HEK293 (cell line): Measurements from ENCODE around the gene HSPE1.
"Not testable (repeated sequence)": the region's sequence is repeated elsewhere in the genome, so short reads cannot be mapped to it uniquely, and the experiment has no call there.

Experiments
- CTCF ChIA-PET: fragments of 350-600 bp; formaldehyde crosslinking; extraction: SDS; loops from one replicate; lab custom pipeline; 2021; ENCODE audit warnings: antibody characterized with exemption; lab: Yijun Ruan, JAX
- POLR2A ChIA-PET: fragments of 300-600 bp; formaldehyde crosslinking; extraction: SDS; loops from one replicate; lab custom pipeline; 2020; ENCODE audit warnings: antibody characterized with exemption, inconsistent platforms; lab: Yijun Ruan, JAX
- H3K27ac ChIP-seq: fragments of 200-500 bp; sonication (Bioruptor generic); 2 replicates; pipeline ENCODE4 v1.5.1; 2014; ENCODE audit warnings: low read depth, low read length, control low read depth, inconsistent platforms; ENCODE audit errors: extremely low read depth
- H3K36me3 ChIP-seq, 2 experiments: fragments of 200-500 bp in 1 of 2; sonication (Bioruptor generic) in 1 of 2; 1 replicate in 1 of 2; 2 replicates in 1 of 2; pipeline ENCODE4 v1.5.1; 2014 to 2017; ENCODE audit warnings: inconsistent platforms in 2 of 2, low read length in 2 of 2; ENCODE audit not compliant: control insufficient read depth in 2 of 2, insufficient read depth in 1 of 2
- H3K4me1 ChIP-seq: fragments of 200-500 bp; sonication (Bioruptor generic); 2 replicates; pipeline ENCODE4 v1.5.1; 2014; ENCODE audit warnings: mild to moderate bottlenecking, low read length, inconsistent platforms; ENCODE audit not compliant: control insufficient read depth, insufficient read depth
- H3K4me3 ChIP-seq: 2 replicates; pipeline ENCODE4 v1.5.1; 2011; ENCODE audit warnings: low read depth, mild to moderate bottlenecking, control low read depth, low read length, moderate library complexity
- H3K9me3 ChIP-seq: fragments of 200-500 bp; sonication (Bioruptor generic); 2 replicates; pipeline ENCODE4 v1.5.1; 2014; ENCODE audit warnings: low read depth, low read length, inconsistent platforms; ENCODE audit not compliant: control insufficient read depth, insufficient read depth
- BCL11A ChIP-seq: fragments of 450-650 bp; formaldehyde crosslinking; IDR thresholded peaks from 2 replicates; pipeline ENCODE4 v1.5.1; 2016; ENCODE audit warnings: low read depth, missing biosample characterization, missing genetic modification characterization
- SCRT1 ChIP-seq: fragments of 450-650 bp; formaldehyde crosslinking; IDR thresholded peaks from 2 replicates; pipeline ENCODE4 v1.5.1; 2016; ENCODE audit warnings: missing biosample characterization, missing genetic modification characterization, borderline replicate concordance
- ZBTB17 ChIP-seq: fragments of 450-650 bp; formaldehyde crosslinking; IDR thresholded peaks from 2 replicates; pipeline ENCODE4 v1.5.1; 2016; ENCODE audit warnings: missing biosample characterization, missing genetic modification characterization
- ZIC2 ChIP-seq: fragments of 450-650 bp; formaldehyde crosslinking; IDR thresholded peaks from 2 replicates; pipeline ENCODE4 v1.5.1; 2016; ENCODE audit warnings: missing biosample characterization, missing genetic modification characterization
- ZNF112 ChIP-seq: fragments of 450-650 bp; formaldehyde crosslinking; IDR thresholded peaks from 2 replicates; pipeline ENCODE4 v1.5.0; 2017; ENCODE audit warnings: missing biosample characterization, missing genetic modification characterization
- ZNF211 ChIP-seq: fragments of 450-650 bp; formaldehyde crosslinking; IDR thresholded peaks from 2 replicates; pipeline ENCODE4 v1.5.1; 2016; ENCODE audit warnings: low read depth, missing biosample characterization, missing genetic modification characterization
- ZNF221 ChIP-seq: fragments of 450-650 bp; formaldehyde crosslinking; IDR thresholded peaks from 2 replicates; pipeline ENCODE4 v1.5.1; 2017; ENCODE audit warnings: missing biosample characterization, missing genetic modification characterization, borderline replicate concordance
- ZNF266 ChIP-seq: fragments of 450-650 bp; formaldehyde crosslinking; IDR thresholded peaks from 2 replicates; pipeline ENCODE4 v1.5.1; 2016; ENCODE audit warnings: missing biosample characterization, missing genetic modification characterization, low read depth
- ZNF529 ChIP-seq: fragments of 450-650 bp; formaldehyde crosslinking; IDR thresholded peaks from 2 replicates; pipeline ENCODE4 v1.5.1; 2017; ENCODE audit warnings: missing genetic modification characterization, missing biosample characterization; ENCODE audit not compliant: insufficient replicate concordance
- ZNF544 ChIP-seq: fragments of 450-650 bp; formaldehyde crosslinking; IDR thresholded peaks from 2 replicates; pipeline ENCODE4 v1.5.0; 2017; ENCODE audit warnings: missing biosample characterization, missing genetic modification characterization
- ZNF561 ChIP-seq: fragments of 450-650 bp; IDR thresholded peaks from 2 replicates; pipeline ENCODE4 v1.5.1; 2018; ENCODE audit warnings: missing biosample characterization, missing genetic modification characterization, borderline replicate concordance
- ZNF658 ChIP-seq: fragments of 450-650 bp; formaldehyde crosslinking; IDR thresholded peaks from 2 replicates; pipeline ENCODE4; 2016; ENCODE audit warnings: missing biosample characterization, missing genetic modification characterization
- ZNF660 ChIP-seq: fragments of 450-650 bp; IDR thresholded peaks from 2 replicates; pipeline ENCODE4 v1.5.1; 2018; ENCODE audit warnings: missing biosample characterization, mild to moderate bottlenecking, missing genetic modification characterization
- ZNF677 ChIP-seq: fragments of 450-650 bp; IDR thresholded peaks from 2 replicates; pipeline ENCODE4 v1.5.0; 2018; ENCODE audit warnings: missing biosample characterization, mild to moderate bottlenecking, missing genetic modification characterization, moderate library complexity
- ZNF777 ChIP-seq: fragments of 450-650 bp; formaldehyde crosslinking; IDR thresholded peaks from 2 replicates; pipeline ENCODE4 v1.5.1; 2017; ENCODE audit warnings: missing biosample characterization, missing genetic modification characterization, borderline replicate concordance
- ZNF785 ChIP-seq: fragments of 450-650 bp; formaldehyde crosslinking; IDR thresholded peaks from 2 replicates; pipeline ENCODE4 v1.5.1; 2016; ENCODE audit warnings: missing biosample characterization, missing genetic modification characterization
- ZNF830 ChIP-seq: fragments of 450-650 bp; IDR thresholded peaks from 2 replicates; pipeline ENCODE4 v1.5.0; 2018; ENCODE audit warnings: missing biosample characterization, missing genetic modification characterization, low read depth, mild to moderate bottlenecking, moderate library complexity
- TF ChIP-seq, protein P1 (sequence below): fragments of 450-650 bp; formaldehyde crosslinking; IDR thresholded peaks from 2 replicates; pipeline ENCODE4 v1.5.1; 2016; ENCODE audit warnings: missing biosample characterization, missing genetic modification characterization
- TF ChIP-seq, protein P2 (sequence below): fragments of 450-650 bp; formaldehyde crosslinking; IDR thresholded peaks from 2 replicates; pipeline ENCODE4 v1.5.1; 2016; ENCODE audit warnings: missing biosample characterization, missing genetic modification characterization
- TF ChIP-seq, protein P3 (sequence below): fragments of 450-650 bp; formaldehyde crosslinking; IDR thresholded peaks from 2 replicates; pipeline ENCODE4 v1.5.1; 2016; ENCODE audit warnings: missing biosample characterization, missing genetic modification characterization

The HSPE1 gene

DNA sequence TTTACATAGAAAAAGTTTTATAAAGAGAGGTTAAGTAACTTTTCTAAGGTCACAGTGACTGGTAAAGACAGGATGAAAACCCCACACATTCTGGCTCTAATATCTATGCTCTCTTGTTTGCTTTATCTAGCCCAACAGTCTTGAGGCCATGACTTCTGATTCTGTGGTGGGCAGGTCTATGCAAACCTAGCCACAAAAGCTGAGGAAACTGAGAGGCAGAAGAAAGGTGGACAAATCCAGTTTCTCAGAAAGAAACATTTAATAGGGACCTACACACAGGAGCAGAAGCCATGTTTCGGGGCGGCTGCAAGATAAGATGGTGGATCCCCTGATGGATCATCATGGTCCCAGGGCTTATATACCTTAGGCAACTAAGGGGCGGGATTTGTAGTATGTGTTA, 22.4 kb upstream of the HSPE1 start:
- Histone ChIP-seq H3K27ac (no peak overlapping the region), H3K4me1 (no peaks in the 10 kb centered on the region), H3K36me3 (peaks cover 30 to 54% of the 10 kb centered on the region in 2 experiments), H3K9me3 (no peaks in the 10 kb centered on the region), H3K4me3 (no peak overlapping the region)
- ChIA-PET CTCF (no interaction called here), POLR2A (no interaction called here)
- TF ChIP-seq ZNF211 (tag by site-specific recombination): no peak
- no peak for TF ChIP-seq SCRT1 (tag by site-specific recombination)
- no peak for TF ChIP-seq ZNF529 (tag by site-specific recombination)
- TF ChIP-seq ZBTB17: no peak
- TF ChIP-seq ZNF544 (tag by site-specific recombination): no peak

- no peaks in the 10 kb centered on the region for H3K4me1 ChIP-seq
- H3K4me3 ChIP-seq: no peak overlapping the region
- peaks cover 20 to 34% of the 10 kb centered on the region in 2 experiments for H3K36me3 ChIP-seq
- TF ChIP-seq BCL11A: no peak
- TF ChIP-seq, protein P1, sequence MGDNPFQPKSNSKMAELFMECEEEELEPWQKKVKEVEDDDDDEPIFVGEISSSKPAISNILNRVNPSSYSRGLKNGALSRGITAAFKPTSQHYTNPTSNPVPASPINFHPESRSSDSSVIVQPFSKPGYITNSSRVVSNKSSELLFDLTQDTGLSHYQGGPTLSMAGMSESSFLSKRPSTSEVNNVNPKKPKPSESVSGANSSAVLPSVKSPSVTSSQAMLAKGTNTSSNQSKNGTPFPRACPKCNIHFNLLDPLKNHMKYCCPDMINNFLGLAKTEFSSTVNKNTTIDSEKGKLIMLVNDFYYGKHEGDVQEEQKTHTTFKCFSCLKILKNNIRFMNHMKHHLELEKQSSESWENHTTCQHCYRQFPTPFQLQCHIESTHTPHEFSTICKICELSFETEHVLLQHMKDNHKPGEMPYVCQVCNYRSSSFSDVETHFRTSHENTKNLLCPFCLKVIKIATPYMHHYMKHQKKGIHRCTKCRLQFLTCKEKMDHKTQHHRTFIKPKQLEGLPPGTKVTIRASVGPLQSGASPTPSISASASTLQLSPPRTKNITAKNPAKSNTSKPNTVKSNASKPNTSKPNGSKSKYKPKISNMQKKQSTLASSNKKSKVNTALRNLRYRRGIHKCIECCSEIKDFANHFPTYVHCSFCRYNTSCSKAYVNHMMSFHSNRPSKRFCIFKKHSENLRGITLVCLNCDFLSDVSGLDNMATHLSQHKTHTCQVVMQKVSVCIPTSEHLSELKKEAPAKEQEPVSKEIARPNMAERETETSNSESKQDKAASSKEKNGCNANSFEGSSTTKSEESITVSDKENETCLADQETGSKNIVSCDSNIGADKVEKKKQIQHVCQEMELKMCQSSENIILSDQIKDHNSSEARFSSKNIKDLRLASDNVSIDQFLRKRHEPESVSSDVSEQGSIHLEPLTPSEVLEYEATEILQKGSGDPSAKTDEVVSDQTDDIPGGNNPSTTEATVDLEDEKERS (tag by site-specific recombination): no peak
- no peak for TF ChIP-seq ZIC2 (tag by site-specific recombination)
- TF ChIP-seq, protein P2, sequence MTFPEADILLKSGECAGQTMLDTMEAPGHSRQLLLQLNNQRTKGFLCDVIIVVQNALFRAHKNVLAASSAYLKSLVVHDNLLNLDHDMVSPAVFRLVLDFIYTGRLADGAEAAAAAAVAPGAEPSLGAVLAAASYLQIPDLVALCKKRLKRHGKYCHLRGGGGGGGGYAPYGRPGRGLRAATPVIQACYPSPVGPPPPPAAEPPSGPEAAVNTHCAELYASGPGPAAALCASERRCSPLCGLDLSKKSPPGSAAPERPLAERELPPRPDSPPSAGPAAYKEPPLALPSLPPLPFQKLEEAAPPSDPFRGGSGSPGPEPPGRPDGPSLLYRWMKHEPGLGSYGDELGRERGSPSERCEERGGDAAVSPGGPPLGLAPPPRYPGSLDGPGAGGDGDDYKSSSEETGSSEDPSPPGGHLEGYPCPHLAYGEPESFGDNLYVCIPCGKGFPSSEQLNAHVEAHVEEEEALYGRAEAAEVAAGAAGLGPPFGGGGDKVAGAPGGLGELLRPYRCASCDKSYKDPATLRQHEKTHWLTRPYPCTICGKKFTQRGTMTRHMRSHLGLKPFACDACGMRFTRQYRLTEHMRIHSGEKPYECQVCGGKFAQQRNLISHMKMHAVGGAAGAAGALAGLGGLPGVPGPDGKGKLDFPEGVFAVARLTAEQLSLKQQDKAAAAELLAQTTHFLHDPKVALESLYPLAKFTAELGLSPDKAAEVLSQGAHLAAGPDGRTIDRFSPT: no peak
- TF ChIP-seq ZNF660 (tag by site-specific recombination): no peak
- no peak for TF ChIP-seq ZNF777 (tag by site-specific recombination)
- no peak for TF ChIP-seq ZNF785 (tag by site-specific recombination)
- no peak for TF ChIP-seq ZNF112 (tag by site-specific recombination)
- TF ChIP-seq ZNF677: no peak
- TF ChIP-seq, protein P3, sequence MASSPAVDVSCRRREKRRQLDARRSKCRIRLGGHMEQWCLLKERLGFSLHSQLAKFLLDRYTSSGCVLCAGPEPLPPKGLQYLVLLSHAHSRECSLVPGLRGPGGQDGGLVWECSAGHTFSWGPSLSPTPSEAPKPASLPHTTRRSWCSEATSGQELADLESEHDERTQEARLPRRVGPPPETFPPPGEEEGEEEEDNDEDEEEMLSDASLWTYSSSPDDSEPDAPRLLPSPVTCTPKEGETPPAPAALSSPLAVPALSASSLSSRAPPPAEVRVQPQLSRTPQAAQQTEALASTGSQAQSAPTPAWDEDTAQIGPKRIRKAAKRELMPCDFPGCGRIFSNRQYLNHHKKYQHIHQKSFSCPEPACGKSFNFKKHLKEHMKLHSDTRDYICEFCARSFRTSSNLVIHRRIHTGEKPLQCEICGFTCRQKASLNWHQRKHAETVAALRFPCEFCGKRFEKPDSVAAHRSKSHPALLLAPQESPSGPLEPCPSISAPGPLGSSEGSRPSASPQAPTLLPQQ: no peak
- TF ChIP-seq ZNF561 (tag by site-specific recombination): no peak
- TF ChIP-seq ZNF830 (tag by site-specific recombination): no peak
- TF ChIP-seq ZNF221 (tag by site-specific recombination): no peak
- no peak for TF ChIP-seq SCRT1 (tag by site-specific recombination)
- TF ChIP-seq ZNF266: no peak
- TF ChIP-seq ZBTB17: no peak
- TF ChIP-seq ZNF658: no peak
- ChIA-PET POLR2A (interaction anchor here (1.0 kb wide), 1 partner anchor 20 kb away, joined by 5 read pairs; the partner anchor contains the start of genes HSPD1 and HSPE1), CTCF (interaction anchor here (0.5 kb wide), 1 partner anchor 764 kb away, joined by 4 read pairs; no protein-coding TSS in a partner anchor)
- H3K9me3 ChIP-seq: no peaks in the 10 kb centered on the region
- no peak overlapping the region for H3K27ac ChIP-seq
Observed at GRCh38 chr2:197480165-197481036, 19.8 kb upstream of the HSPE1 start.

DNA sequence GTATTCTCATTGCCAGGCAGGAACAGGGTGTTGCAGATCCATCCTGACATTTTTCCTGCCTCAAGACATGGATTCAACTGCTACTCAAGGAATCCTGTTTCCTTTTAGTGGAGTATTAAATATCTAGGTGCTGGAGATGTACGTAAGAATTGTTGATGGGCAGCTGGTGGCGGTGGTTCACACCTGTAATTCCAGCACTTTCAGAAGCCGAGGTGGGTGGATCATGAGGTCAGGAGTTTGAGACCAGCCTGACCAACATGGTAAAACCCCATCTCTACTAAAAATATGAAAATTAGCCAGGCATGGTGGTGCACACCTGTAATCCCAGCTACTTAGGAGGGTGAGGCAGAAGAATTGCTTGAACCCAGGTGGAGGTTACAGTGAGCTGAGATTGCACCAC, 15.9 kb upstream of the HSPE1 start:
- CTCF ChIA-PET: interaction anchor here (0.8 kb wide), 1 partner anchor 106 kb away, joined by 9 read pairs; no protein-coding TSS in a partner anchor

More for the DNA sequence above, 15.9 kb upstream of the HSPE1 start:
- H3K9me3 ChIP-seq, H3K4me1 ChIP-seq, H3K27ac ChIP-seq, H3K4me3 ChIP-seq: not testable (repeated sequence)
- H3K36me3 ChIP-seq: peaks cover 21 to 44% of the 10 kb centered on the region in 2 experiments
- POLR2A ChIA-PET: interaction anchor here (0.6 to 2.0 kb wide), 7 partner anchors 10 to 558 kb away, joined by 3 to 9 read pairs (median 6); partner anchors contain the start of genes HSPD1, HSPE1, MOB4 and PGAP1
